ENCODE measurements around the gene GSPT1. TPM values are rescaled to one million over a fixed set of nuclear protein-coding genes. Genes with fewer than 3 reads are reported as not detected.
A peak's percentile ranks its signal among the peaks of the same experiment; 100 is the strongest.

GSPT1 gene
- total and polyA plus RNA-seq, 2 experiments from 2014 or later = 126 to 146 TPM

DNA sequence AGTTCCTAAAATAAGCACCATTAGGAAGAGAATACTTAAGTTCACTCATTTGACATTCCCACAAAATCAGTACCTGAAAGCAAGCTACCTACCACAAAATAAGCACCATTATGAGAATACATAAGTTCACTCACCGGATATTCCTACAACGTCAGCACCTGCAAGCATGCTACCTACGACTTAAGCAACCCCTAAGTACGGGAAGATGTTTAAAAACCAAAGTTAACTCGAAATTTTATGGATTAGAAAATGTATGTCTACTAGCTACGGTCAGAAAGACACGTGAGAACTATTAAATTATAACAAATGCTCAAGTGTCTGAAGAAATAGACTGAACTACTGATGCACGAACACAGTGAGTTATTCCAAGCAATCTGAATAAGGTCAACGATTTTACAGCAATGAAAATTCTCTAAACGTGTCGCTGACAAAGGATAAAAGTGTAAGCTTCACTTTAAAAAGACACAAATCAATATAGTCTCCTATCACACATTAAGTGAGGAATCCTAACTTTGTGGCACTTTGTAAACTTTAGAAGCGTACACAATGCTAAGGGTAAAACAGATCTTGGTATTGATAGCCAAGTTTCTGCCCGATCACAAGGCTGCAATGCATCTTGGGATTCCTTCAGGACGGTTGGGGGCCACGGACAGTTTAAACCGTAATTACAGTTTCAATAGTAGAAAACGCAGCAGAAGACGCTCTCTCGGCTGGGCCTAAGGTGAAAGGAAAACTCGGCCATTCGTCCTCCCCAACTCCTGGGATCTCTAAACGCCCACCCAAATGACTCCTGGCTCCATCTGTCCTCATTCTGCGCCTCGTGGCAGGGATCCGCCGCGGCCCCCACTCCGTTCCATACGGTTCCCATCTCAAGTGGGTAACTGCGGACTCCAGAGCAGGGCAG lies 1.3 kb downstream of the GSPT1 start (continued):
- TF ChIP-seq, protein P1, sequence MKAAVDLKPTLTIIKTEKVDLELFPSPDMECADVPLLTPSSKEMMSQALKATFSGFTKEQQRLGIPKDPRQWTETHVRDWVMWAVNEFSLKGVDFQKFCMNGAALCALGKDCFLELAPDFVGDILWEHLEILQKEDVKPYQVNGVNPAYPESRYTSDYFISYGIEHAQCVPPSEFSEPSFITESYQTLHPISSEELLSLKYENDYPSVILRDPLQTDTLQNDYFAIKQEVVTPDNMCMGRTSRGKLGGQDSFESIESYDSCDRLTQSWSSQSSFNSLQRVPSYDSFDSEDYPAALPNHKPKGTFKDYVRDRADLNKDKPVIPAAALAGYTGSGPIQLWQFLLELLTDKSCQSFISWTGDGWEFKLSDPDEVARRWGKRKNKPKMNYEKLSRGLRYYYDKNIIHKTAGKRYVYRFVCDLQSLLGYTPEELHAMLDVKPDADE (IDR thresholded peaks at IDR 0.05) = no peak
- TF ChIP-seq NANOG (IDR thresholded peaks at IDR 0.05; ENCODE audit: borderline replicate concordance) = no peak
- no peak for TF ChIP-seq EZH2 (IDR thresholded peaks at IDR 0.05; ENCODE audit: low read depth, unreplicated experiment)
- TF ChIP-seq ZNF331 (CRISPR knock-in tag; IDR thresholded peaks at IDR 0.05; ENCODE audit: low read depth) = no peak
- no peak for TF ChIP-seq ZNF114 (CRISPR knock-in tag; IDR thresholded peaks at IDR 0.05)

DNA sequence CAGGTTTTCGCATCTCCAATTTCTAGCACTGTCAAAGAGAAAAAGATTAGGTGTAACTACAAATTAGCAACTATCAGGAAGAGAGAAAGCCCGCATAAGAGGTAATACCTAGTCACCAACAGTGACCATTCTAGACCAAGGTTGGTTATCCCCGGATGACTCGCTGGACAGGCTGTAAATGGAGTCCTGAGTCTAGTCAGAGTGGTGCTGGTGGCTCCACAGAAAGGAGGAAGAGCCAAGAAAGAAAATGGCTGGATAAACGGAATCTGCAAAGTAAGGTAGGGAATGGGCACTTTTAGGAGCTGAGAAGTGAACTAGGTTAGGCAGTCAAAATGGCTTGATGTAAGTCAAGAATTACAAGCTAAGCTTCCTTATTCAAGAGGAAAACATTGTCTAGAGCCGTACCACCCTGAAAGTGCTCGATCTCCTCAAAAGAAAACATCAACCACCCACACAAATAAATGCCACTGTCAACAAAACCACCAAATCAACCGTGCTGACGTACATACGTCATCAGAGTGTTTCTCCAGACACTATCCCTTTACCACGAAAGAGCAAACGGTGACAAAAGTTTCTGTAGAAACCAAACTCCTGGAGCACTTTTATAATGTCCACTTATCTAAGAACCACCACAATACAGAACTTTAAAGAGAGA lies 2.2 kb downstream of the GSPT1 start:
- Mint-ChIP-seq H3K9me3 (no peaks in the 10 kb centered on the region), H3K4me1 (peaks cover 25% of the 10 kb centered on the region), H3K4me3 (peak overlapping the region; percentile 94), H3K27ac (0 out of 2 replicates have a peak overlapping the region, but pooled peaks have one; percentile 45), H3K36me3 (ENCODE audit: low read depth) (peaks cover 8% of the 10 kb centered on the region; the same call in 2 of the 3 replicates), H3K27me3 (ENCODE audit: insufficient read depth, low read depth, poor library complexity) (peaks cover 10% of the 10 kb centered on the region)
- Histone ChIP-seq H4K20me1 (replicated peaks; ENCODE audit: insufficient read depth) (peaks cover 60% of the 10 kb centered on the region), H3K27ac (ENCODE audit: low read depth) (no peak overlapping the region), H3K9me2 (ENCODE audit: insufficient read depth) (no peaks in the 10 kb centered on the region), H3K27me3 (ENCODE audit: insufficient read depth) (no peaks in the 10 kb centered on the region), H3F3A (replicated peaks; ENCODE audit: low read depth) (peaks cover 8% of the 10 kb centered on the region; the same call in 1 of the 2 replicates), H3K4me1 (ENCODE audit: insufficient read depth) (peaks cover 25% of the 10 kb centered on the region), H3K79me2 (replicated peaks; ENCODE audit: insufficient read depth) (peaks cover 64% of the 10 kb centered on the region), H3K36me3 (ENCODE audit: insufficient read depth) (no peaks in the 10 kb centered on the region), H3K4me2 (peak overlapping the region; percentile 98), H2AFZ (no peak overlapping the region), H3K4me3 (peak overlapping the region; percentile 71)
- DNase-seq (ENCODE audit: low spot score) = no peak
- no peak for ATAC-seq
- TF ChIP-seq EZH2phosphoT487 (IDR thresholded peaks at IDR 0.05; ENCODE audit: unreplicated experiment) (no peak), CREB1 (CRISPR knock-in tag; IDR thresholded peaks at IDR 0.05; ENCODE audit: low read depth) (no peak), STAT1 (IDR thresholded peaks at IDR 0.05; ENCODE audit: unreplicated experiment) (no peak), JUNB (IDR thresholded peaks at IDR 0.05; ENCODE audit: unreplicated experiment) (no peak), EZH2 (IDR thresholded peaks at IDR 0.05; ENCODE audit: low read depth, unreplicated experiment) (no peak), REST (IDR thresholded peaks at IDR 0.05; ENCODE audit: unreplicated experiment) (no peak), ZNF114 (CRISPR knock-in tag; IDR thresholded peaks at IDR 0.05) (no peak), POLR2AphosphoS5 (IDR thresholded peaks at IDR 0.05; ENCODE audit: low read depth) (no peak), NANOG (IDR thresholded peaks at IDR 0.05; ENCODE audit: borderline replicate concordance) (no peak), ZNF331 (CRISPR knock-in tag; IDR thresholded peaks at IDR 0.05; ENCODE audit: low read depth) (no peak)
- TF ChIP-seq, protein P2, sequence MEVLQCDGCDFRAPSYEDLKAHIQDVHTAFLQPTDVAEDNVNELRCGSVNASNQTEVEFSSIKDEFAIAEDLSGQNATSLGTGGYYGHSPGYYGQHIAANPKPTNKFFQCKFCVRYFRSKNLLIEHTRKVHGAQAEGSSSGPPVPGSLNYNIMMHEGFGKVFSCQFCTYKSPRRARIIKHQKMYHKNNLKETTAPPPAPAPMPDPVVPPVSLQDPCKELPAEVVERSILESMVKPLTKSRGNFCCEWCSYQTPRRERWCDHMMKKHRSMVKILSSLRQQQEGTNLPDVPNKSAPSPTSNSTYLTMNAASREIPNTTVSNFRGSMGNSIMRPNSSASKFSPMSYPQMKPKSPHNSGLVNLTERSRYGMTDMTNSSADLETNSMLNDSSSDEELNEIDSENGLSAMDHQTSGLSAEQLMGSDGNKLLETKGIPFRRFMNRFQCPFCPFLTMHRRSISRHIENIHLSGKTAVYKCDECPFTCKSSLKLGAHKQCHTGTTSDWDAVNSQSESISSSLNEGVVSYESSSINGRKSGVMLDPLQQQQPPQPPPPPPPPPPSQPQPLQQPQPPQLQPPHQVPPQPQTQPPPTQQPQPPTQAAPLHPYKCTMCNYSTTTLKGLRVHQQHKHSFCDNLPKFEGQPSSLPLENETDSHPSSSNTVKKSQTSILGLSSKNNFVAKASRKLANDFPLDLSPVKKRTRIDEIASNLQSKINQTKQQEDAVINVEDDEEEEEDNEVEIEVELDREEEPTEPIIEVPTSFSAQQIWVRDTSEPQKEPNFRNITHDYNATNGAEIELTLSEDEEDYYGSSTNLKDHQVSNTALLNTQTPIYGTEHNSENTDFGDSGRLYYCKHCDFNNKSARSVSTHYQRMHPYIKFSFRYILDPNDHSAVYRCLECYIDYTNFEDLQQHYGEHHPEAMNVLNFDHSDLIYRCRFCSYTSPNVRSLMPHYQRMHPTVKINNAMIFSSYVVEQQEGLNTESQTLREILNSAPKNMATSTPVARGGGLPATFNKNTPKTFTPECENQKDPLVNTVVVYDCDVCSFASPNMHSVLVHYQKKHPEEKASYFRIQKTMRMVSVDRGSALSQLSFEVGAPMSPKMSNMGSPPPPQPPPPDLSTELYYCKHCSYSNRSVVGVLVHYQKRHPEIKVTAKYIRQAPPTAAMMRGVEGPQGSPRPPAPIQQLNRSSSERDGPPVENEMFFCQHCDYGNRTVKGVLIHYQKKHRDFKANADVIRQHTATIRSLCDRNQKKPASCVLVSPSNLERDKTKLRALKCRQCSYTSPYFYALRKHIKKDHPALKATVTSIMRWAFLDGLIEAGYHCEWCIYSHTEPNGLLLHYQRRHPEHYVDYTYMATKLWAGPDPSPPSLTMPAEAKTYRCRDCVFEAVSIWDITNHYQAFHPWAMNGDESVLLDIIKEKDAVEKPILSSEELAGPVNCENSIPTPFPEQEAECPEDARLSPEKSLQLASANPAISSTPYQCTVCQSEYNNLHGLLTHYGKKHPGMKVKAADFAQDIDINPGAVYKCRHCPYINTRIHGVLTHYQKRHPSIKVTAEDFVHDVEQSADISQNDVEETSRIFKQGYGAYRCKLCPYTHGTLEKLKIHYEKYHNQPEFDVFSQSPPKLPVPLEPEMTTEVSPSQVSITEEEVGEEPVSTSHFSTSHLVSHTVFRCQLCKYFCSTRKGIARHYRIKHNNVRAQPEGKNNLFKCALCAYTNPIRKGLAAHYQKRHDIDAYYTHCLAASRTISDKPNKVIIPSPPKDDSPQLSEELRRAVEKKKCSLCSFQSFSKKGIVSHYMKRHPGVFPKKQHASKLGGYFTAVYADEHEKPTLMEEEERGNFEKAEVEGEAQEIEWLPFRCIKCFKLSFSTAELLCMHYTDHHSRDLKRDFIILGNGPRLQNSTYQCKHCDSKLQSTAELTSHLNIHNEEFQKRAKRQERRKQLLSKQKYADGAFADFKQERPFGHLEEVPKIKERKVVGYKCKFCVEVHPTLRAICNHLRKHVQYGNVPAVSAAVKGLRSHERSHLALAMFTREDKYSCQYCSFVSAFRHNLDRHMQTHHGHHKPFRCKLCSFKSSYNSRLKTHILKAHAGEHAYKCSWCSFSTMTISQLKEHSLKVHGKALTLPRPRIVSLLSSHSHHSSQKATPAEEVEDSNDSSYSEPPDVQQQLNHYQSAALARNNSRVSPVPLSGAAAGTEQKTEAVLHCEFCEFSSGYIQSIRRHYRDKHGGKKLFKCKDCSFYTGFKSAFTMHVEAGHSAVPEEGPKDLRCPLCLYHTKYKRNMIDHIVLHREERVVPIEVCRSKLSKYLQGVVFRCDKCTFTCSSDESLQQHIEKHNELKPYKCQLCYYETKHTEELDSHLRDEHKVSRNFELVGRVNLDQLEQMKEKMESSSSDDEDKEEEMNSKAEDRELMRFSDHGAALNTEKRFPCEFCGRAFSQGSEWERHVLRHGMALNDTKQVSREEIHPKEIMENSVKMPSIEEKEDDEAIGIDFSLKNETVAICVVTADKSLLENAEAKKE (CRISPR knock-in tag; IDR thresholded peaks at IDR 0.05) = no peak
